ENCODE measurements around the gene AGPS.
"Not testable (repeated sequence)": the region's sequence is repeated elsewhere in the genome, so short reads cannot be mapped to it uniquely, and the experiment has no call there.

The AGPS gene

GRCh38 chr2:177549171-177549570 lies 156.6 kb downstream of the AGPS start:
- DNase-seq (ENCODE audit: low read depth in 2 of 2, low spot score in 1 of 2): no peak

- DNase-seq (ENCODE audit: low read depth in 2 of 2, low spot score in 1 of 2): no peak
Observed at GRCh38 chr2:177550264-177551200, 158.0 kb downstream of the AGPS start.

GRCh38 chr2:177551360-177551759 lies 158.8 kb downstream of the AGPS start:
- DNase-seq (ENCODE audit: low read depth in 2 of 2, low spot score in 1 of 2): not testable (repeated sequence)

- DNase-seq (ENCODE audit: low read depth in 2 of 2, low spot score in 1 of 2): no peak
Observed at GRCh38 chr2:177551989-177552421, 159.4 kb downstream of the AGPS start.

GRCh38 chr2:177552422-177553175 lies 160.0 kb downstream of the AGPS start:
- peak; percentile 72 to 74 for DNase-seq (ENCODE audit: low read depth in 2 of 2, low spot score in 1 of 2)

- no peak for DNase-seq (ENCODE audit: low read depth in 2 of 2, low spot score in 1 of 2)
Observed at GRCh38 chr2:177553176-177553884, 160.8 kb downstream of the AGPS start.

- no peak for DNase-seq (ENCODE audit: low read depth in 2 of 2, low spot score in 1 of 2)
Observed at GRCh38 chr2:177554365-177554764, 161.8 kb downstream of the AGPS start.

GRCh38 chr2:177556153-177556552 lies 163.6 kb downstream of the AGPS start:
- DNase-seq (ENCODE audit: low read depth in 2 of 2, low spot score in 1 of 2): no peak

- DNase-seq (ENCODE audit: low read depth in 2 of 2, low spot score in 1 of 2): no peak
Observed at GRCh38 chr2:177557794-177558193, 165.2 kb downstream of the AGPS start.

- no peak for DNase-seq (ENCODE audit: low read depth in 2 of 2, low spot score in 1 of 2)
Observed at GRCh38 chr2:177559638-177560037, 167.1 kb downstream of the AGPS start.

- DNase-seq (ENCODE audit: low read depth in 2 of 2, low spot score in 1 of 2): no peak
Observed at GRCh38 chr2:177568390-177568789, 175.8 kb downstream of the AGPS start.

- no peak for DNase-seq (ENCODE audit: low read depth in 2 of 2, low spot score in 1 of 2)
Observed at GRCh38 chr2:177568893-177569292, 176.3 kb downstream of the AGPS start.

GRCh38 chr2:177572236-177572671 lies 179.7 kb downstream of the AGPS start:
- no peak for DNase-seq (ENCODE audit: low read depth in 2 of 2, low spot score in 1 of 2)

- no peak for DNase-seq (ENCODE audit: low read depth in 2 of 2, low spot score in 1 of 2)
Observed at GRCh38 chr2:177573120-177573519, 180.5 kb downstream of the AGPS start.

- no peak for DNase-seq (ENCODE audit: low read depth in 2 of 2, low spot score in 1 of 2)
Observed at GRCh38 chr2:177574356-177574755, 181.8 kb downstream of the AGPS start.

- DNase-seq (ENCODE audit: low read depth in 2 of 2, low spot score in 1 of 2): no peak
Observed at GRCh38 chr2:177575358-177575757, 182.8 kb downstream of the AGPS start.

GRCh38 chr2:177577075-177577474 lies 184.5 kb downstream of the AGPS start:
- no peak for DNase-seq (ENCODE audit: low read depth in 2 of 2, low spot score in 1 of 2)

- no peak for DNase-seq (ENCODE audit: low read depth in 2 of 2, low spot score in 1 of 2)
Observed at GRCh38 chr2:177578454-177578853, 185.9 kb downstream of the AGPS start.

- DNase-seq (ENCODE audit: low read depth in 2 of 2, low spot score in 1 of 2): no peak
Observed at GRCh38 chr2:177579486-177580036, 187.0 kb downstream of the AGPS start.

- no peak for DNase-seq (ENCODE audit: low read depth in 2 of 2, low spot score in 1 of 2)
Observed at GRCh38 chr2:177582000-177582399, 189.4 kb downstream of the AGPS start.

- no peak for DNase-seq (ENCODE audit: low read depth in 2 of 2, low spot score in 1 of 2)
Observed at GRCh38 chr2:177584030-177584692, 191.6 kb downstream of the AGPS start.
